SU-DHL-6 (cell line): ENCODE measurements around the gene ARMC7.
"Not testable (repeated sequence)": the region's sequence is repeated elsewhere in the genome, so short reads cannot be mapped to it uniquely, and the experiment has no call there.

ENCODE experiments used
- H2AFZ ChIP-seq: fragments of 200-600 bp; sonication (generic); 2 replicates; pipeline ENCODE4 v1.6.1; 2014; ENCODE audit warnings: low read depth, mild to moderate bottlenecking, moderate library complexity, mixed read lengths, antibody characterized with exemption, low read length; ENCODE audit not compliant: severe bottlenecking
- H3F3A ChIP-seq: fragments of 200-600 bp; shearing (Covaris generic); 2 replicates; pipeline ENCODE4 v1.6.0; 2016; ENCODE audit warnings: antibody characterized with exemption, mild to moderate bottlenecking; ENCODE audit not compliant: insufficient read depth
- H3K27ac ChIP-seq: fragments of 200-600 bp; sonication (generic); 2 replicates; pipeline ENCODE4 v1.5.1; 2016; ENCODE audit warnings: low read depth, mild to moderate bottlenecking, low read length, moderate library complexity, mixed read lengths
- H3K27me3 ChIP-seq: fragments of 200-600 bp; sonication (generic), shearing (Covaris generic); 2 replicates; pipeline ENCODE4 v1.6.0; 2014; ENCODE audit warnings: mild to moderate bottlenecking, low read length
- H3K36me3 ChIP-seq: fragments of 200-600 bp; sonication (generic); 2 replicates; pipeline ENCODE4 v1.6.1; 2014; ENCODE audit warnings: mild to moderate bottlenecking, low read length, mixed read lengths
- H3K4me2 ChIP-seq: fragments of 300-600, 200-600 bp; shearing (Covaris generic), sonication (generic); 2 replicates; pipeline ENCODE4 v1.6.0; 2014; ENCODE audit warnings: low read length, low read depth, mild to moderate bottlenecking; ENCODE audit not compliant: poor library complexity, severe bottlenecking
- H3K4me3 ChIP-seq: fragments of 200-600 bp; sonication (generic); 2 replicates; pipeline ENCODE4 v1.5.1; 2014; ENCODE audit warnings: antibody characterized with exemption, low read length, mild to moderate bottlenecking, mixed read lengths; ENCODE audit not compliant: insufficient read depth, poor library complexity, severe bottlenecking
- H3K79me2 ChIP-seq: fragments of 200-600 bp; sonication (generic); 2 replicates; pipeline ENCODE4 v1.6.1; 2014; ENCODE audit warnings: mild to moderate bottlenecking, low read length, moderate library complexity; ENCODE audit not compliant: insufficient read depth
- H3K9ac ChIP-seq: fragments of 200-600 bp; sonication (generic); 2 replicates; pipeline ENCODE4 v1.7.0; 2014; ENCODE audit warnings: mild to moderate bottlenecking, low read length
- H3K9me2 ChIP-seq: fragments of 200-600 bp; sonication (generic); replicated peaks from 2 replicates; pipeline ENCODE4 v1.6.1; 2014; ENCODE audit warnings: low read length; ENCODE audit not compliant: insufficient read depth
- H3K9me3 ChIP-seq: fragments of 200-600 bp; sonication (generic); 2 replicates; pipeline ENCODE4 v1.6.1; 2014; ENCODE audit warnings: low read length, mixed read lengths; ENCODE audit not compliant: insufficient read depth
- H4K20me1 ChIP-seq: fragments of 200-600 bp; sonication (generic); 2 replicates; pipeline ENCODE4 v1.6.1; 2014; ENCODE audit warnings: low read depth, mild to moderate bottlenecking, antibody characterized with exemption, low read length, moderate library complexity, mixed read lengths
- CTCF ChIP-seq: fragments of 200-600 bp; sonication (generic); IDR thresholded peaks from one replicate; pipeline ENCODE4 v1.5.1; 2017; ENCODE audit warnings: antibody characterized with exemption, mild to moderate bottlenecking, low read length, moderate library complexity; ENCODE audit not compliant: insufficient read depth, poor library complexity, severe bottlenecking
- EZH2phosphoT487 ChIP-seq: fragments of 200-600 bp; sonication (generic), shearing (Covaris generic); conservative IDR thresholded peaks from 2 replicates; pipeline ENCODE4 v1.6.1; 2018; ENCODE audit warnings: mild to moderate bottlenecking, antibody characterized with exemption, low read length, moderate library complexity, mixed read lengths

The ARMC7 gene

GRCh38 chr17:75155191-75155601 lies 45.4 kb downstream of the ARMC7 start:
- Histone ChIP-seq H2AFZ (peak overlapping the region; percentile 2), H3K4me3 (no peak overlapping the region), H3K9me3 (no peaks in the 10 kb centered on the region), H3F3A (peaks cover 10% of the 10 kb centered on the region; the same call in 1 of the 2 replicates), H3K27ac (peak overlapping the region; percentile 70), H3K27me3 (no peaks in the 10 kb centered on the region), H3K9me2 (no peaks in the 10 kb centered on the region), H3K36me3 (no peaks in the 10 kb centered on the region), H3K9ac (peak overlapping the region; percentile 40), H3K4me2 (peak overlapping the region; percentile 53), H3K79me2 (peaks cover 41% of the 10 kb centered on the region), H4K20me1 (no peaks in the 10 kb centered on the region)
- TF ChIP-seq EZH2phosphoT487 (no peak), CTCF (no peak)

- not testable (repeated sequence) for H3K4me2 ChIP-seq, H3K27me3 ChIP-seq, H2AFZ ChIP-seq, H3K9ac ChIP-seq, H3K36me3 ChIP-seq, H3K9me3 ChIP-seq, H3K79me2 ChIP-seq, H4K20me1 ChIP-seq, H3K27ac ChIP-seq, H3K9me2 ChIP-seq, H3K4me3 ChIP-seq
- peaks cover 11% of the 10 kb centered on the region; the same call in 1 of the 2 replicates for H3F3A ChIP-seq
Measured at GRCh38 chr17:75158480-75158879, 48.7 kb downstream of the ARMC7 start.

- H3K9me3 ChIP-seq: no peaks in the 10 kb centered on the region
- H3K27me3 ChIP-seq: no peaks in the 10 kb centered on the region
- no peak overlapping the region for H3K27ac ChIP-seq
- no peaks in the 10 kb centered on the region for H3K9me2 ChIP-seq
- H3K79me2 ChIP-seq: no peaks in the 10 kb centered on the region
- no peak overlapping the region for H3K4me2 ChIP-seq
- H3K9ac ChIP-seq: no peak overlapping the region
- peaks cover 5% of the 10 kb centered on the region; the same call in 1 of the 2 replicates for H3K36me3 ChIP-seq
- H3F3A ChIP-seq: peaks cover 11% of the 10 kb centered on the region; the same call in 1 of the 2 replicates
- no peak for TF ChIP-seq EZH2phosphoT487
- H3K4me3 ChIP-seq: no peak overlapping the region
- H2AFZ ChIP-seq: no peak overlapping the region
- H4K20me1 ChIP-seq: no peaks in the 10 kb centered on the region
Measured at GRCh38 chr17:75159196-75160031, 49.6 kb downstream of the ARMC7 start.

- Histone ChIP-seq H3K27me3 (no peaks in the 10 kb centered on the region), H3K9me2 (no peaks in the 10 kb centered on the region), H3K4me3 (no peak overlapping the region), H3K79me2 (no peaks in the 10 kb centered on the region), H3K9me3 (no peaks in the 10 kb centered on the region), H3F3A (peaks cover 6% of the 10 kb centered on the region; the same call in 1 of the 2 replicates), H3K4me2 (no peak overlapping the region), H3K9ac (no peak overlapping the region), H4K20me1 (no peaks in the 10 kb centered on the region), H3K27ac (no peak overlapping the region), H2AFZ (no peak overlapping the region), H3K36me3 (peaks cover 5% of the 10 kb centered on the region; the same call in 1 of the 2 replicates)
- no peak for TF ChIP-seq CTCF
- TF ChIP-seq EZH2phosphoT487: no peak
Measured at GRCh38 chr17:75160211-75160610, 50.4 kb downstream of the ARMC7 start.
